ENCODE measurements around the gene GULP1.

- TF ChIP-seq TAF1 (CRISPR knock-in tag; IDR thresholded peaks at IDR 0.05) = no peak
- TF ChIP-seq HOXA5 (CRISPR knock-in tag; IDR thresholded peaks at IDR 0.05) = no peak
- TF ChIP-seq CTCF (CRISPR knock-in tag; IDR thresholded peaks at IDR 0.05) = no peak
- TF ChIP-seq IRF1 (CRISPR knock-in tag; IDR thresholded peaks at IDR 0.05; ENCODE audit: low read depth) = no peak
- TF ChIP-seq HDAC2 (CRISPR knock-in tag; IDR thresholded peaks at IDR 0.05) = no peak
- no peak for TF ChIP-seq CHD2 (IDR thresholded peaks at IDR 0.05; ENCODE audit: low read depth, low read length)
- no peak for TF ChIP-seq ARHGAP35 (CRISPR knock-in tag; IDR thresholded peaks at IDR 0.05; ENCODE audit: borderline replicate concordance)
- no peak for TF ChIP-seq ZNF878 (CRISPR knock-in tag; IDR thresholded peaks at IDR 0.05)
- TF ChIP-seq ZEB1 (IDR thresholded peaks at IDR 0.05; ENCODE audit: insufficient replicate concordance, low read depth) = no peak
- TF ChIP-seq BRF2 (CRISPR knock-in tag; IDR thresholded peaks at IDR 0.05) = no peak
- TF ChIP-seq ATF4 (CRISPR knock-in tag; IDR thresholded peaks at IDR 0.05) = no peak
- no peak for TF ChIP-seq ATF3 (CRISPR knock-in tag; IDR thresholded peaks at IDR 0.05)
Measured at GRCh38 chr2:188439986-188440385, 148.3 kb downstream of the GULP1 start.

Data from HepG2 (cell line).